DMS 273 (cell line): ENCODE measurements around the gene DYNC2I2.
"Not testable (repeated sequence)": the region's sequence is repeated elsewhere in the genome, so short reads cannot be mapped to it uniquely, and the experiment has no call there.

Experiments
- DNase-seq: peaks from one replicate; lab custom pipeline; 2025; ENCODE audit not compliant: unreplicated experiment; lab: John Stamatoyannopoulos, UW

DYNC2I2 gene

GRCh38 chr9:128656416-128657343 lies at the start of gene DYNC2I2:
DYNC2I2 (minus strand) TSS chr9:128656847; CDS start chr9:128656726, 121 bp downstream.
- peak; percentile 95 for DNase-seq

GRCh38 chr9:128706045-128706444 lies 49.4 kb upstream of the DYNC2I2 start:
- no peak for DNase-seq

DNA sequence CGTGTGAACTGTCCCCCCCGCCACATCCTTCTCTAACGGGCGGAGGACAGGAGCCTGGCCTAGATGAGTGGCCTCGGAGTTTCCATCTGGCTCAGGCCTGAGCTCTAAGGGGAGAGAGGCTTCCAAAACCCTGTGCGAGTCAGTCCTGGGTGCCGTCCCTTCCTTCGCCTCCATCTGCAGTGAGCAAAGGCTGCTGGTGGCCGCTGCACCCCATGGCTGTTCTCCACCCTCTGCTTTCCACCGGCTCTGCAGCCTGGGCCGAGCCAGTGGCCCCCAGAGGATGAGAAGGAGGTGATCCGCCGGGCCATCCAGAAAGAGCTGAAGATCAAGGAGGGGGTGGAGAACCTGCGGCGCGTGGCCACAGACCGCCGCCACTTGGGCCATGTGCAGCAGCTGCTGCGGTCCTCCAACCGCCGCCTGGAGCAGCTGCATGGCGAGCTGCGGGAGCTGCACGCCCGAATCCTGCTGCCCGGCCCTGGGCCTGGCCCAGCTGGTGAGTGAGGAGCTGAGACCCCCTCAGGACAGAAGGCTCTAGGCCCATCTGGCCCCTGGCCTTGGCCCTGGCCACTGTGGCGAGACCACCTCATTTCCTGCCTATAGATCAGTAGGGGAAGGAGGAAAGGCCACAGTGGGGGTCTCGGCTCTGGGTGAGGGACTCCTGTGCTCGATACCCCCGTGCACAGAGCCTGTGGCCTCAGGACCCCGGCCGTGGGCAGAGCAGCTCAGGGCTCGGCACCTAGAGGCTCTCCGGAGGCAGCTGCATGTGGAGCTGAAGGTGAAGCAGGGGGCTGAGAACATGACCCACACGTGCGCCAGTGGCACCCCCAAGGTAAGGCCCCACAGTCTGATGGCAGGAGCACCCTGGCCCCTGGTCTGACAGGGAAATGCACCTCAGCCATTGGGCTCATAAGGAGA lies 48.7 kb upstream of the DYNC2I2 start:
- DNase-seq, result no peak

- DNase-seq, result no peak
These were observed 47.7 kb upstream of the DYNC2I2 start for GRCh38 chr9:128704356-128704670.

DNA sequence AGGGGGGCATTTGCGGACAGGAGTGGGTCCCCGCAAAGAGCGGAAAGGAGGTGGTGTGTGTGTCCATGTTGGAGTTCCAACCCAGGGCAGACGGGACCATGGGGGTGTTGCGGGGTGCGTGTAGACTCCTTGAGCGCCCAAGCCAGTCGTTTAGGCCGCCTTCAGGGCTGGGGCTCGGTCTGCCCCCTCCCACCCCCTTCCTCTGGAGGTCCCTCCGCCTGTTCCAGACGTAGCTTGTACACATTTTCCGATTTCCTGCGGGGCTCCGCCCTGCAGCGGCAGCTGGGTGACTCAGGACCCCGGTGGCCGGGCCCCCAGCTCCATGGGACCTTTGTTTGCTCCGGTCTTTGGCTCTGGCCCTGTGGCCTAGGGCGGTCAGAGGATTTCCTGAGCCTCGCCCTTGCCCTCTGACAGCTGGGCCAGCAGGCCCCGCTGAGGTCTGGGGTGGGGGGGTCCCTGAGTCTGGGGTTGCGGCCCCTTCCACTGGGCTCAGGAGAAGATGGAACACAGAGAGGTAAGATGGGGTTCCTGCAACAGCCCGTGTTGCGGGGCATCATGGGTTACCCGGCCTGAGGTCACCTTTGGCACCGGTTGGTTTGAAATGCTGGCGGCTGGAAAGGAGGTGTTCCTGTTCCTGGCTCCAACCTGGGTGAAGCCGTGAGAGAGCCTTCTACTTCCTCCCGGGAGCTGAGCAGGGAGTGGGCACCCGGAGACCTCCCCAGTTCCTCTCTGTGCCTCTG lies 47.1 kb upstream of the DYNC2I2 start:
- no peak for DNase-seq

DNA sequence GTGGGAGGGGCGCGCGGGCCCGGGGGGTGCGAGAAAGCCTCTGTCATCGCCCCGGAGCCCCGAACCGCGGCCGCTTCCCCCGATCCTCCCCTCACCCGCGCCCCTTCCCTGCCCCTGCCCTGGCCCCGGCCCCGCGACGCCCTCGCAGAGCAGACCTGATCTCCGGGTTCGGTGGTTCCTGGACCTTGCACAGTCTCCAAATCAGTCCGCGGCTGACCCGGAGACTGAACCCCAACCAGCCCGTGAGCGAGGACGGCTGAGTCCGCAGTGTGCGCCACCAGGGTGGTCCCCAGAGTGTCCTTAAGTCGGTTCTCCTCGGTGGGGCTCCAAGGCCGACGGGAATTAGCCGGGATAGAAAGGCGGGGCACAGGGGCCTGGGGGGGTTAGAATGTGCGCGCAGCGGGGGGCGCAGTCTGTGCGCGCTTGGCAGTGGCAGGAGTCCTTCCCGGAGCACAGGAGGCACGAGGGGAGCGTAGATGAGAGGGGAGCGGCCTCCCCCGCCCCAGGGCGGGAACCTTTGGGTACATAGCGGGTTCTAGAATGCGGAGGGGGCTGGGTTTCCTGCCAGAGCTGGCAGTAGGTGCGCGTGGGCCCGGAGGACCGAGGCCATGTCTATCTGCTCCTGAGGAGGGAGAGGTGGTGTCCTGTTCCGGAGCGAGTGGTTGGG lies 46.4 kb upstream of the DYNC2I2 start:
- no peak for DNase-seq

DNA sequence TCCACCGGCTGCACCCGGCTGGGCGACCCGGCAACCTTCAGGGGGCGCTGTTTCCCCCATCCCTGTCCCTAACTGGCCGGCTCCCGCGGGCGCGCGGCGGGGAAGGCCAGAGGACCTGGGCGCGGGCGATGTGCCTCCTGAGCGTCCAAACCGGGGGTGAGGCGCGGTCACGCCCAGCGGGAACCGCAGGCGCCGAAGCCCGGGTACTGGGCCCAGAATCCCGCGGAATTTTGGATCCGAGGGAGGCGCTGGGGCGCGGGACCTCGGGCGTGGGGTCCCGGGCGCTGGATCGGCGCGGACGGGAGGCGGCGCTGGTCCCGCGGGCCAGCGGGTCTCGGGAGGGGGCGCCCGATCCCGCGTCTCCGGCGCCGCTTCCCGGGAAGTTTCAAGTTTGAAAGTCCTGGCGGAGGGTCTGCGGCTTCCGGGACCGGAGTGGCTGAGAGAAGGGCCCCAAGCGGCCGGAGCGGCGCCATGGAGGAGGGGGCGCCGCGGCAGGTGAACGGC lies 45.9 kb upstream of the DYNC2I2 start, which contains the start of gene PKN3:
PKN3 (plus strand) TSS at position 59 of the 504 bp plus-strand sequence; CDS start at position 472, 413 bp downstream.
- peak; percentile 94 for DNase-seq

DNA sequence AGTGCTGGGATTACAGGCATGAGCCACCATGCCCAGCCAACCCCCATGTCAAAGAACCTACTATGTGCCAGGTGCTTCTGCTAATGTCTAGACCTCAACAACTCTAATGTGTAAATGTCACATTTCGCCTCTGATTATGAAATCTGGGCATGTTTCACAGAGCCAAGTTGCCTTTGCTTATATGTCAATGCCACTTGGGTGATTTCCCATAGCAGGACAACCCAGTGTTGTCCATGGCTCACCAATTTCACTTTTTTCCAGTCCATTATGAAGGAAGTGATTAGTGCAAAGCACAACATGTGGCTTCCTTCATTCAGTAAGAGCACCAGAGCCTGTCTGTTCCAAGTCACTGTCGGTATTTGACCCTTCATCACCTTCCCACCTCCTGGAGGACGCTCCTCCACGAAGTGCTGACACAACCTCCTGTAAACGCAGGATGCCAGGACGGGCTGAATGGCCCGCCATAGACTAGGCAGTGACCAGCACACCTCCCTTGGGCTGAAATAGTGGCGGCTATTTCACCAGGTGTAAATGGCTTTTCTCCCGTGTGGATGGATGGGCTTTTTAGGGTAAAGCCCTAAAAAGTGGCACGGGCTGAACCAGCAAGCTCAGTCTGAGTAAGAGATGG lies 44.7 kb upstream of the DYNC2I2 start:
- DNase-seq, result no peak

GRCh38 chr9:128699096-128699795 lies 42.6 kb upstream of the DYNC2I2 start:
- DNase-seq, result not testable (repeated sequence)

GRCh38 chr9:128696923-128697707 lies 40.5 kb upstream of the DYNC2I2 start:
- no peak for DNase-seq

DNA sequence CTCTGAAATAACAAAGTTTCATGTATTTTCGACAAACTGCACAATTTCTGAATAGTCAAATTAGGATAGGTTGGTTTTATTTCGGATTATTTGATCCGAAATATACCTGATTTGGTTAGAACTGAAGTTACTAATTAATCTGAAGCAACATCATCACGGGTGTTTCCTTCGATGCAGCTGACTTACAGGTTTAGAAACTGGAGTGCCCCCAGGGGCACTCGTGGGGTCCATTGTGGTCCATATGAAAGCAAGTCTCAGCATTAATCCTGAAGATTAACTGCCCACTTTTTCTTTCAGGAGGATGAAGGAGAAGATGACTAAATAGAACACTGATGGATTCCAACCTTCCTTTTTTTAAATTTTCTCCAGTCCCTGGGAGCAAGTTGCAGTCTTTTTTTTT lies 37.7 kb upstream of the DYNC2I2 start:
- no peak for DNase-seq

- DNase-seq, result not testable (repeated sequence)
These were observed 37.1 kb upstream of the DYNC2I2 start for GRCh38 chr9:128693738-128694137.

- no peak for DNase-seq
These were observed 34.0 kb upstream of the DYNC2I2 start for GRCh38 chr9:128690684-128691034.

DNA sequence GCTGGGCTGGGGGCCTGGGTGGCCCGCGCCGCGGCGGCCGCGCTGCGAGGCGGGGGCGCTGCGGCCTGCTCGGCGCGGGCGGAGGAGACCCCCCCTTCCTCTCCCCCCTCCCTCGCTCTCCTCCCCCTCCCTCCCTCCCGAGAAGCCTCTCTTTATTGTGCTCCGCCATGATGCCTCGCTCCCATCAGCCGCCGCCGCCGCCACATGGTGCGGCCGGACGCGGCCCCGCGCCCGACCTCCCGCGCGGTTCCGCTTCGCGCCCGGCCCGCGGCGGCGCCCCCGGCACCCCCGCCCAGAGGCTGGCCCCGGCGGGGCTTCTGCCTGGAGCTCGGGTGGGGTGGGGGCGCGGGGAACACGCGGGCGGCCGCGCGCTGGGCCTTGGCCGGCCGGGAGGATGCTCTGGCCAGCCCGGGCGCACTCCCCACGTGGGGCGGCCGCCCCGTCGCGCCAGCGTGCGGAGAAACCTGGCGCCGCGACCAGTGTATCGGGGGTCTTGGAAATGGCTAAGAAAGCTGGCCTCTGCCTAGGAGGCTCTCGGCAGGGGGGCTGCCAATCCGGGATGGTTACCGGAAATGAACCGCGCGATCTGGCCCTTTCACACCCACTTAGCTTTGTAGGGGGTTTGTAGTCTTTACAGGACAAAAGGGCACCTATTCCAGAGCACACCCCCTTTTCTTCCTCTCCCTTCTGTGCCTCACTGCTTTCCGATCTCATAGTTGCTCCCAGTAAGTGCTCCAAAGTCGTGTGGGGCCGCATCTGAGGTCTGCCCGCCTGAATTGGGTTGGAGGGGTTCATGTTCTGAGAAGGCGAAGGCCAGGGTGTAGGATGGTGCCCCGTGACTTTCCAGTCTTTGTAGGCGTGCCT lies 33.4 kb upstream of the DYNC2I2 start:
- peak; percentile 70 for DNase-seq

- no peak for DNase-seq
These were observed 32.7 kb upstream of the DYNC2I2 start for GRCh38 chr9:128689293-128689774.

- DNase-seq, result peak; percentile 98
These were observed 32.0 kb upstream of the DYNC2I2 start, which contains the start of gene SET for GRCh38 chr9:128688501-128689292. SET (plus strand) TSS chr9:128689222; CDS start chr9:128689583, 361 bp downstream.
